HG03558 (cell line): ENCODE data around the gene GLI1.
"Not testable (repeated sequence)": the region's sequence is repeated elsewhere in the genome, so short reads cannot be mapped to it uniquely, and the experiment has no call there.

Experiments used
- ATAC-seq: cut with Tn5 transposase; IDR thresholded peaks from one replicate; pipeline ENCODE4 v1.9.1; 2021; ENCODE audit warnings: moderate number of reproducible peaks; ENCODE audit not compliant: unreplicated experiment; ENCODE audit errors: extremely low read depth

Gene GLI1

GRCh38 chr12:57439762-57440266 lies 19.8 kb upstream of the GLI1 start:
- no peak for ATAC-seq

DNA sequence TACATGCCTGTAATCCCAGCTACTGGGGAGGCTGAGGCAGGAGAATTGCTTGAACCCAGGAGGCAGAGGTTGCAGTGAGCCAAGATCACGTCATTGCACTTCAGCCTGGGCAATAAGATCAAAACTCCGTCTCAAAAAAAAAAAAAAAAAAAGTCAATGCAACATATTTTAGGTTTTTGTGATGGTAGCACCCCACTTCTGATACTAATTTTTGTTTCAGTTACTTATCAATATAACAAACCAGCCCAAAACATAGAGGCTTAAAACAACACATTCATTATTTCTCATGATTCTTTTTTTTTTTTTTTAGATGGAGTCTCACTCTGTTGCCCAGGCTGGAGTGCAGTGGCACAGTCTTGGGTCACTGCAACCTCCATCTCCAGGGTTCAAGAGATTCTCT lies 18.2 kb upstream of the GLI1 start:
- not testable (repeated sequence) for ATAC-seq

DNA sequence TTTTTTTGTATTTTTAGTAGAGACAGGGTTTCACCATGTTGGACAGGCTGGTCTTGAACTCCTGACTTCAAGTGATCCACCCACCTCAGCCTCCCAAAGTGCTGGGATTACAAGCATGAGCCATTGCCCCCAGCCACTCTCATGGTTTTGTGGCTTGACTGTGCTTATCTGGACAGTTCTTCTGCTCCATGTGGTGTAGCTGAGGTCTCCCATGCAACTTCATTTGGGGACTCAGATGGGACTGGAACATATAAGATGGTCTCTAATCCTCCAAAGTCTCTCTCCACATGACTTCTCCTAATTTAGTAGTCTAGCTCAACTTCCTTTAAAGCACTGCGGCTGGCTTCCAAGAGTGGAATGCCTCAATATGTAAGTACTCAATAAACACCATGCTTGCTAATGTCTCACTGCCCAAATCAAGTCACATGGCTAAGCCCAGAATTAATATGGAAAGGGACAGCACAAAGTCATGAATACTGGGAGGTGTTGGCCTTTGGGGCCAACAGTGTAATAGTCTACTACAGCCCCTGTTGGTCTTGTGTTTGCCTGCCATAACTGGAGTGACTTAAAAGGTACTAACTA lies 17.6 kb upstream of the GLI1 start:
- no peak for ATAC-seq

GRCh38 chr12:57444337-57444736 lies 15.2 kb upstream of the GLI1 start:
- ATAC-seq, result not testable (repeated sequence)

DNA sequence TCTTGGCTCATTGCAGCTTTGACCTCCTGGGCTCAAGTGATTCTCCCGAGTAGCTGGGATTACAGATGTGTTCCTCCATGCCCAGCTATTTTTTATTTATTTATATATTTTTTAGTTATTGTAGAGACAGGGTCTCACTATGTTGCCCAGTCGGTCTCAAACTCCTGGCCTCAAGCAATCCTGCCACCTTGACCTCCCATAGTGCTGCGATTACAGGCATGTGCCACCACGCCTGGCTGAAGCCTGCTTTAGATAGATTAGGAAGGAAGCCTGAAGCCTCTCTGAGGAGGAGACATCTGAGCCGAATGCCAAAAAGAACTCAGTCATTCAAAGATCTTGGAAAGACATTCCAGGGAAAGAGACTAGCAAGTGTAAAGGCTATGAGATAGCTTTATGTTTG lies 14.8 kb upstream of the GLI1 start:
- no peak for ATAC-seq

DNA sequence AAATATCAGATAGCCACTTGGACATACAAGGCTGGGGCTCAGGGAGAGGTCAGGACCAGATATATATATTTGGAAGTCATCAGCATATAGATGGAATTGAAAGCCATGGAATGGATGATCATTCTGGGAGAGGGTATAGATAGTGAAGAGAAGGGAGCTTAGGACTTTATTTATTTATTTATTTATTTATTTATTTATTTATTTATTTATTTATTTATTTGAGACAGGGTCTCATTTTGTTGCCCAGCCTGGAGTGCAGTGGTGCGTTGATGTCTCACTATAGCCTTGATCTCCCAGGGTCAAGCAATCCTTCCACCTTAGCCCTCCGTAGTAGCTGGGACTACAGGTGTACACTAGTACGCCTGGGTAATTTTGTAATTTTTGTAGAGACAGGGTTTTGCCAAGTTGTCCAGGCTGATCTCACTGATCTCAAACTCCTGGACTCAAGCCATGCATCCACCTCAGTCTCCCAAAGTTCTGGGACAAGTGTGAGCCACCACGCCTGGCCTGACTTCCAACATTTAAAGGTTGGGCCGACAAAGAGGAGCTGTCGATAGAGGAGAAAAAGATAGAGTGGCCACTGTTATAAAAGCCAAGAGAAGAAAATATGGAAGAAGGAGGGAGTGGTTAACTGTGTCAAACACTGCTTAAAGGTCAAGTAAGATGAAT lies 13.2 kb upstream of the GLI1 start:
- no peak for ATAC-seq

DNA sequence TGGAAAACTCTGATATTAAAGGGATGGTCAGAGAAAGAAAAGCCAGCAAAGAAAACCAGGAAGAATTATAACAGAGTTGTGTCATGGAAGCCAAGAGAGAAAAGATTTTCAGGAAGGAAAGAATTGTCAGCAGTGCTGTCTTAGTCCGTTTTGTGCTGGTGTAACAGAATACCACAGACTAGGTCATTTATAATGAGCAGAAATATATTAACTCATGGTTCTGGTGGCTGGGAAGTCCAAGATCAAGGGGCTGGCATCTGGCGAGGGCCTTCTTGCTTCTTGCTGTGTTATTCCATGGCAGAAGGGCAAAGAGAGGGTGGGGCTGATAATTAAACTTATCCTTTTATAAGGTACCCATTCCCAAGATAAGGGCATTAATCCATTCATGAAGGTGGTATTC lies 10.9 kb upstream of the GLI1 start:
- no peak for ATAC-seq

DNA sequence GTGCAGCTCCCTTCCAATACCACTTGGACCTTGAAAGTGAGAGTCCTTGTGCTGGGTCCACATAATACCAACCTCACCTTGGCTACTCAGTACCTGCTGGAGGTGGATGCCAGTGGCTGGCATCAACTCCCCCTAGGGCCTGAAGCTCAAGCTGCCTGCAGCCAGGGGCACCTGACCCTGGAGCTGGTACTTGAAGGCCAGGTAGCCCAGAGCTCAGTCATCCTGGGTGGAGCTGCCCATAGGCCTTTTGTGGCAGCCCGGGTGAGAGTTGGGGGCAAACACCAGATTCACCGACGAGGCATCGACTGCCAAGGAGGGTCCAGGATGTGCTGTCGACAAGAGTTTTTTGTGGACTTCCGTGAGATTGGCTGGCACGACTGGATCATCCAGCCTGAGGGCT lies 10.2 kb upstream of the GLI1 start:
- no peak for ATAC-seq

- ATAC-seq, result no peak
Measured at GRCh38 chr12:57450057-57450456, 9.5 kb upstream of the GLI1 start.

- ATAC-seq, result no peak
Measured at GRCh38 chr12:57451233-57451778, 8.3 kb upstream of the GLI1 start.

DNA sequence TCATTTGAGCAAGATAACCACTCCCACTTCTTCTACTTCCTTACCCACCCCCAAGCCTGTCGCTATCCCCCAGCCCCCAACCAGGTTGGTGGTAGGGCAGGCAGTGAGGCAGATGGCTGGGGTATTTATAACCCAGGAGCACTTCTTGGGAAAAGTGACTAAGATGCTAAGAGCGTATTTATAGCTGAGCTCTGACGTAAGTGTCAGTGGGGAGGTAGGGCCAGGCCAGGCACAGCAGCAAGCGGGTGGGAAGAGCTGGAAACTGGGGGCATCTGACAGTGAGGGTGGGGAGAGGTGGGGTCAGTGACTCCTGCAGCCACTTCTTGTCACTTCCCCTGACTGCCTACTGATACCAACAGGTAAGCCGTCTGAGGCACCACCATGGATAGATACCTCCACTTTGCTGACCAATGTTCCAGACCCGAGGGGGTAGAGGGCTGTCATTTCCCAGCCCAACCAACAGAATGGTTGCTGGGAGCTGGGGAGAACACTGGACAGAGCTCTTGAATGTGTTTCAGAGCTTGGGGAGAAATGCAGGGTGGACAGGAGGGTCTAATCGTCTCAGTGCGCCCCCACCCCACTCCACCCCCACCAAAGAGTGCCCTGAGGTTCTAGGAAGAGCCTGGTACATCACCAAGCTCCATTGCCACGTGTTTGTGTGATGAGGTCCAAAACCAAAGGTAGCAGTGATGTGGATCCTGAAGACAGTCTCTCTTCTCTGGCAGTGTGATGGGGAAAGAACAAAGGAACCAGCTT lies 7.2 kb upstream of the GLI1 start:
- ATAC-seq, result no peak

DNA sequence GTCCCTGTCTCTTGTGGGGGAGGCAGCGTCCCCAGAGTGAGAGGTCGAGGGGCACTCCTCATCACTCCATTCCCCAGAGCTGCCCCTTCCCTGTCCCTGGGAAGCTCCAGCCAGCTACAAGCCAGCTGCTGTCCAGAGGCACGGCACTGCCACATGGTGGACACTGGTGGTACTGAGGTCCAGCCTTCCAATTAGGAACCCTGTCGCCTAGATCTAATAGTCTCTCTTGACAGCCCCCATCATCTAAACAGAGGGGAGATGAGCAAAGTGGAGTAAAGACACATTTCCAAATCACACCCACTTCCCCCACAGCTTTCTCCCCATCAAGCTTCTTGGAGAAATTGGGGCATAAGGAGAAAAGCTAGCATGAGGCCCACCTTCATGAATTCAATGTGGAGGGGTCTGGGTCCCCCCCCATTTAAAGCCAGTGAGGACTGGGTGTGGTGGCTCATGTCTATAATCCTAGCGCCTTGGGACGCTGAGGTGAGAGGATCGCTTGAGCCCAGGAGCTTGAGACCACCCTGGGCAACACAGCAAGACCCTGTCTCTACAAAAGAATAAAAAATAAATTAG lies 6.6 kb upstream of the GLI1 start:
- ATAC-seq, result no peak

DNA sequence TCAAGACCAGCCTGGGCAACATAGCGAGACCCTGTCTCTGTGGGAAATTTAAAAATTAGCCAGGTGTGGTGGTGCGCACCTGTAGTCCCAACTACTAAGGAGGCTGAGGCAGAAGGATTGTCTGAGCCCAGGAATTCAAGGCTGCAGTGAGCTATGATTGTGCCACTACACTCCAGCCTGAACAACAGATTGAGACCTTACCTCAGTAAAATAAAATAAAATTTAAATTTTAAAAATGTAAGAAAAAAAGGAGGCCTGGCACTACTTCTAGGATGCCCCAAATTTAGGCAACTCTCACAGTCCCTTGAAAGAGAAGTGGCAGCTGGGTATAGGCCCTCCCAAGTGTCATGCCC lies 5.4 kb upstream of the GLI1 start:
- no peak for ATAC-seq

GRCh38 chr12:57454566-57455373 lies 4.8 kb upstream of the GLI1 start, which contains the start of gene INHBE:
Gene INHBE, plus strand, starts transcription at chr12:57455307. Its CDS starts 230 bp downstream, at chr12:57455537.
- ATAC-seq, result no peak

GRCh38 chr12:57455374-57456144 lies 4.0 kb upstream of the GLI1 start:
- no peak for ATAC-seq

GRCh38 chr12:57456145-57456700 lies 3.4 kb upstream of the GLI1 start:
- no peak for ATAC-seq

GRCh38 chr12:57456737-57457490 lies 2.7 kb upstream of the GLI1 start:
- no peak for ATAC-seq

GRCh38 chr12:57458665-57459054 lies 925 bp upstream of the GLI1 start:
- no peak for ATAC-seq
